ENCODE measurements around the gene CIT.
"Not testable (repeated sequence)": the region's sequence is repeated elsewhere in the genome, so short reads cannot be mapped to it uniquely, and the experiment has no call there.

The CIT gene, protein sequence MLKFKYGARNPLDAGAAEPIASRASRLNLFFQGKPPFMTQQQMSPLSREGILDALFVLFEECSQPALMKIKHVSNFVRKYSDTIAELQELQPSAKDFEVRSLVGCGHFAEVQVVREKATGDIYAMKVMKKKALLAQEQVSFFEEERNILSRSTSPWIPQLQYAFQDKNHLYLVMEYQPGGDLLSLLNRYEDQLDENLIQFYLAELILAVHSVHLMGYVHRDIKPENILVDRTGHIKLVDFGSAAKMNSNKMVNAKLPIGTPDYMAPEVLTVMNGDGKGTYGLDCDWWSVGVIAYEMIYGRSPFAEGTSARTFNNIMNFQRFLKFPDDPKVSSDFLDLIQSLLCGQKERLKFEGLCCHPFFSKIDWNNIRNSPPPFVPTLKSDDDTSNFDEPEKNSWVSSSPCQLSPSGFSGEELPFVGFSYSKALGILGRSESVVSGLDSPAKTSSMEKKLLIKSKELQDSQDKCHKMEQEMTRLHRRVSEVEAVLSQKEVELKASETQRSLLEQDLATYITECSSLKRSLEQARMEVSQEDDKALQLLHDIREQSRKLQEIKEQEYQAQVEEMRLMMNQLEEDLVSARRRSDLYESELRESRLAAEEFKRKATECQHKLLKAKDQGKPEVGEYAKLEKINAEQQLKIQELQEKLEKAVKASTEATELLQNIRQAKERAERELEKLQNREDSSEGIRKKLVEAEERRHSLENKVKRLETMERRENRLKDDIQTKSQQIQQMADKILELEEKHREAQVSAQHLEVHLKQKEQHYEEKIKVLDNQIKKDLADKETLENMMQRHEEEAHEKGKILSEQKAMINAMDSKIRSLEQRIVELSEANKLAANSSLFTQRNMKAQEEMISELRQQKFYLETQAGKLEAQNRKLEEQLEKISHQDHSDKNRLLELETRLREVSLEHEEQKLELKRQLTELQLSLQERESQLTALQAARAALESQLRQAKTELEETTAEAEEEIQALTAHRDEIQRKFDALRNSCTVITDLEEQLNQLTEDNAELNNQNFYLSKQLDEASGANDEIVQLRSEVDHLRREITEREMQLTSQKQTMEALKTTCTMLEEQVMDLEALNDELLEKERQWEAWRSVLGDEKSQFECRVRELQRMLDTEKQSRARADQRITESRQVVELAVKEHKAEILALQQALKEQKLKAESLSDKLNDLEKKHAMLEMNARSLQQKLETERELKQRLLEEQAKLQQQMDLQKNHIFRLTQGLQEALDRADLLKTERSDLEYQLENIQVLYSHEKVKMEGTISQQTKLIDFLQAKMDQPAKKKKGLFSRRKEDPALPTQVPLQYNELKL (N-terminal part only)

DNA sequence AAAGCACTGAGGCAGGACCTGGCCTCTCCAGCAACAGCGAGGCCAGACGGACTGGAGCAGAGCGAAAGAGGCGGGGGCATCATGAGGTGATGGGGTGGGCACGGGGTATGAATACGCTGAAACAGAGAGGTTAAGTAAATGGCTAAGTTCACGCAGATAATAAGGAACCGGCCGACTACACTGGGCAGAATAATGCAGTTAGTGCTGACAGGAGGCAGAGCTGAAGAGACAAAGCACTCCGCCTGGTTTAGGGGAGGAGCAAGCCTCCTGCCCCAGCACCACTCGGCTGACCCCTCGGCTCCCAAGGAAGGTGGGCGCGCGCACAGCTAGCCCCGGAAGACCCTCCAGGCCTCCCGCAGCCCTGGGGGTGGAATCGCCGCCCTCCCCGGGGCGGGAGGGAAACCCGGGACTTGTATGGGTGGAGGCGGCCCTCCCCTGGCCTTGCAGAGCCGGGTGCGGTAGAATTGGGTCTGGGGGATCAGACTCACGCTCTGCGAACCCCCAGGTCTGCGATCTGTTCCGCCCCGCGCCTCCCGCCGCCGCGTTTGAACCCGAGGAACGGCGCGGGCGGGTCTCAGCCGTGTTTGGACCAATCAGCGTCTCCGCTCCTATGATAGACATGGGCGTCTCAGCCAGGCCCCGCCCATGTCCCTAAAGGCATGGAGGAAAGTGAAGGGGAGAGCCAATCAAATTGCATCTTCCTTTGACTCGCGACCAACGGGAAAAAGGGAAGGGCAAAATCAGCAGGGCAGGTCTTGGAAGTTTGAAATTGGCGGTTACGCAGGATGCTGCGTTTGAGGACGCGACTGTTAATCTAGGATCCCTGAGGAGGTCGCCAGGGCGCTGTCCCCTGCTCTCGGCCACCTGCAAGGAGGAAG is at the start of gene CIT:
TSS of gene CIT (minus strand) at position 560 of the 878 bp plus-strand sequence. CDS start 1,152 bp downstream, outside the sequence.
- DNase-seq, result peak; percentile 98

GRCh38 chr12:119925269-119925668 is 48.1 kb upstream of the CIT start:
- DNase-seq, result no peak

DNA sequence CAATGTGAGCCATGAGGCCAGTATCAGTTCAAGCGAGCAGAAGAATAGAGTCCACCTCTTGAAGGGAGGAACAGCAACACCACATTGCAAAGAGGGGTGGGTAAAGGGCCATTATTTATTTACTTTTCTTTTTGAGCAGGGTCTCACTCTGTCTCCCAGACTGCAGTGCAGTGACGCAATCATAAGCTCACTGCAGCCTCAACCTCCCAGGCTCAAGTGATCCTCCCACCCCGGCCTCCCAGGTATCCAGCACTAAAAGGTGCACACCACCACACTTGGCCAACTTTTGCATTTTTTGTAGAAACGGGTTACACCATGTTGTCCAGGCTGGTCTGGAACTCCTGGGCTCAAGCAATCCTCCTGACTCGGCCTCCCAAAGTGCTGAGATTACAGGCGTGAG is 42.9 kb upstream of the CIT start:
- no peak for DNase-seq

GRCh38 chr12:119915894-119916510 is 38.9 kb upstream of the CIT start:
- DNase-seq, result no peak

GRCh38 chr12:119914666-119915065 is 37.5 kb upstream of the CIT start:
- no peak for DNase-seq

GRCh38 chr12:119913536-119914330 is 36.6 kb upstream of the CIT start:
- no peak for DNase-seq

DNA sequence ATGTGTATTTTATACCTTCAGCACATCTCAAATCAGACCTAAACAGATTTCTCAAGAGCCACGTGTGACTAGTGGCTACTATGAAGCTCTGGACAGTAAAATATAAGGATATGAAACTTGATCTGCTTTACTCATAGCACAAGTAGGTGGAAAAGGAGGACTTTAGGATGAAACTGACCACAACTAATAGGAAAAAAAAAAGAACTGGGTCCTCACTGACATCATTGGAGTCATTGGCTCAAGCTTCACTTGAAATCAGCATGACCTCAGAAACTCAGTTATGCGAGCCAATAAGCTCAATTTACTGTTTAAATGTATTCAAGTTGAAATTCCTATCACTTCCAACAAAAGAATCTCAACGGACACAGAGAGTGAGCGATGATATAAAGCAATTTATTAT is 34.1 kb upstream of the CIT start:
- DNase-seq, result no peak

- no peak for DNase-seq
These were observed 33.5 kb upstream of the CIT start for GRCh38 chr12:119910586-119910985.

DNA sequence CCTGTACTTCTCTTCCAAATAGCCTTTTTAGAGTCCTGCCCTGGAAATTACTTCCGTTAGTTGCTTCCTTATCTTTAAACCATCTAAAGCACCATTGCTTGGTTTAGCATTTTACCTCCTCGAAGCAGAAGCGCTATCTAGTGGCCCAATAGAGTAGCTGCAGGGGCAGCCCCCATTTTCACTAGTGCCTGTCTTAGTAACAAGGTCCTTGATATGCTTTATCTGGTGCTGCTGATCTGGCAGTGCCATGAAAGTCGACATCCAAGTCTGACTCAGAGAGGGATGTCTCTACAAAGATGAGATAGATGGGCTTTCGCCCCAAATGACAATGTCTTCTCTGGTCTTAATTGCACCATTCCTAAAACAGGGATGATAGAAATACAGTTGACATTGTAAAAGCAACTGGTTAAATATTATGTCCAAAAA is 25.0 kb upstream of the CIT start:
- DNase-seq, result peak; percentile 55

GRCh38 chr12:119901670-119902069 is 24.6 kb upstream of the CIT start:
- no peak for DNase-seq

DNA sequence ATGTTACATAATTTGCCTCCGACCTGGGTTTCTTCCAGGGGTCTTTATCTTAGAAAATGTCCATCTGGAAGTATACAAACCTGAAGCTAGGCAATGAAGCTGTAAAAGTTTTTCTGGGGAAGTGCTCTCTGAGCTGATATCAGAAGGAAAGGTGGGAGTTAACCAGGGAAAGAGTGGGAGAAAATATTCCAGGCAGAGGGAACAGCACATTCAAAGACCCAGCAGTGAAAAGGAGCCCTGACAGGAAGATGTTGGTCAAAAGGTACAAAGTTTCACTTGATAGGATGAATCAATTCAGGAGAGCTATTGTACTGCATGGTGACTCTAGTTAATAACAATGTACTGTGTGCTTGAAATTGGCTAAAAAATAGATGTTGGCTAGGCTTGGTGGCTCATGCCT is 17.8 kb upstream of the CIT start:
- no peak for DNase-seq

DNA sequence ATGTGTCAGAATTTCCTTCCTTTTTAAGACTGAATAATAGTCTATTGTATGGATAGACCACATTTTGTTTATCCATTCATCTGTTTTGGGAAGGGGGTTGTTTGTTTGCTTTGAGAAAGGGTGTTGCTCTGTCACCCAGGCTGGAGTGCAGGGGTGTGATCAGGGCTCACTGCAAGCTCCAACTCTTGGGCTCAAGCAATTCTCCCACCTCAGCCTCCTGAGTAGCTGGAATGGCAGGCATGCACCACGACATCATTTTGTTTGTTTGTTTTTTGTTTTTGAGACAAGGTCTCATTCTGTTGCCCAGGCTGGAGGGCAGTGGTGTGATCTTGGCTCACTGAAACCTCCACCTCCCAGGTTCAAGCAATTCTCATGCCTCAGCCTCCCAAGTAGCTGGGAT is 15.5 kb upstream of the CIT start:
- not testable (repeated sequence) for DNase-seq

DNA sequence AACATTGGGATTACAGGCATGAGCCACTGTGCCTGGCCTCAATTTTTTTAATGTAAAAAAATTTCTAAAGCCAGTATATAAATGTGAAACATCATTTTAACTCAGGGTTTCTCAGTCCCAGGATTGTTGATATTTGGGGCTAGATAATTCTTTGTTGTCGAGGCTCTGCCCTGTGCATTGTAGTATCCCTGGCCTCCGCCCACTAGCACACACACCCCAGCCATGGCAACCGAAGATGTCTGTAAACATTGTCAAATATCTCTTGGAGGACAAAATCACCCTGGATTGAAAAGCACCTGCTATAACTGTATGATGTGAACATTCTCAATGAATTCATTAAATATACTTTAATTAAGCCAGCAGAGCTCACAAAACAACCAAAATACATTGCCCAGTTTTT is 8.4 kb upstream of the CIT start:
- DNase-seq, result no peak

GRCh38 chr12:119883791-119884190 is 6.7 kb upstream of the CIT start:
- DNase-seq, result not testable (repeated sequence)

DNA sequence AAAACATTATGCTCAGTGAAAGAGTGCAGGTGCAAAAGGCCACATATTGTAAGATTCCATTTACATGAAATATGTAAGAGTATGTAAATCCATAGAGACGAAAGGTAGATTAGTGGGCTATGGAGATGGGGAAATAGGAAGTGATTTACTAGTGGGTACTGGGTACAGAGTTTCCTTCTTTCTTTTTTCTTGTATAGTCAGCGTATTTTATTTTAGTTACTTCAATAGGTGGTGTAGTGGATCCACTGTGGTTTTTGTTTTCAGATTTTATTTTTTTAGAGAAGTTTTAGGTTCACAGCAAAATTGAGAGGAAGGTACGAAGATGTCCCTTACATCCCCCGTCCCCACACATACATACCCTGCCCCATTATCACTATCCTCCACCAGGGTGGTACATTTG is 6.1 kb upstream of the CIT start:
- DNase-seq, result no peak

- DNase-seq, result no peak
These were observed 474 bp upstream of the CIT start for GRCh38 chr12:119877639-119877948.

- no peak for DNase-seq
These were observed 6.7 kb downstream of the CIT start for GRCh38 chr12:119870457-119870856.

- no peak for DNase-seq
These were observed 7.4 kb downstream of the CIT start for GRCh38 chr12:119869720-119870119.

DNA sequence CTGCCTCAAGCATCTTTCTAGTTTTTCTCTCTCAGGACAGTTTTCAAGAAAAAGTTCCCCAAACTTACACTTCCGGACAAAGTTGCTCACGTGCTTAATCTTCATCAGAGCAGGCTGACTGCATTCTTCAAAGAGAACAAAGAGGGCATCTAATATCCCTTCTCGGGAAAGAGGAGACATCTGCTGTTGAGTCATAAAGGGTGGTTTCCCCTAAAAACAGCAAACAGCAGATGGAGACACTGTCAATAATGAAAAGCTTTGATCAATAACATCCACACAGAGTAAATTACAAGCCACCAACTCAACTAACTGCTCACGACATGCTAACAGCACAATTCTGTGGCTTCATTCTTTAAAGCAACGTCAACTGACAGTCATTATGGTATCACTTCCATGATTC is 8.1 kb downstream of the CIT start:
- no peak for DNase-seq

- DNase-seq, result no peak
These were observed 12.5 kb downstream of the CIT start for GRCh38 chr12:119864591-119864990.

DNA sequence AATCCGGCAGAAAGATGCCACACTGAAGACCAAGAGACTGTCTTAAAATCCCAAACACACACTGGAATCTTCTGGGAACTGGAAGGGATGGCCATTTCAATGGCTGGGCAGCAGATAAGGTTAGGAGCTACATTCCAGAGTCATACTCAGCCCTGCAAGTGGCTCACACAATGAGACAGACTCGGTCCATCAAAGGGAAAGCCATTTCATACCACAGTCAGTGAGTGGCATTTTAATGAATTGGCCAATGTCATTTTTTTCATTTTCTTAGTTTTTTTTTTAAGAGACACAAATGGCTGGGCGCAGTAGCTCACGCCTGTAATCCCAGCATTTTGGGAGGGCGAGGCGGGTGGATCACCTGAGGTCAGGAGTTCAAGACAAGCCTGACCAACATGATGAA is 17.9 kb downstream of the CIT start:
- no peak for DNase-seq
